NB4 (cell line): Measurements from ENCODE around the gene CIAO1.

Experiments
- CTCF ChIP-seq: IDR thresholded peaks from one replicate; pipeline ENCODE4 v1.5.1; 2012; ENCODE audit warnings: low read depth, low read length
- MAX ChIP-seq: IDR thresholded peaks from 2 replicates; pipeline ENCODE4 v1.6.1; 2011; ENCODE audit warnings: low read depth, low read length

DNA sequence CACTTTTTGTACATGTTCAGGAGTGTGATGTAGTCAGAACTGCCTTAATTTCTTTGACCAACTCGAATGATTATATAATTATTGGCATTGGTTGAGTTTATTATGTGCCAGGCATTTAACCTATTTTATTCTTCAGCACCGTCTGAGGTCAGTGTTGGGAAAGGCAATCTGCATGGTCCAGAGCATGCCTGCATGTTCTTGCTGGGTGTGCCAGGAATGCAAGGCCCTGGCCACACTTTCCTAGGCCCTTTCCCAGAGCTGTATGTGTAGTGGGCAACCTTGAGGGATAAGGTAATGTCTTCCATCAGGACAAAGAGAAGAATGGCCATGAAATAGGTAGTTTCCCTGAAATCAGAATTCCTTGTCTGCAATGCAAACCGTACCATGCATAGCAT lies 49.0 kb downstream of the CIAO1 start:
- TF ChIP-seq CTCF (no peak), MAX (no peak)
